Measurements from ENCODE around the gene MITF.

MITF gene

DNA sequence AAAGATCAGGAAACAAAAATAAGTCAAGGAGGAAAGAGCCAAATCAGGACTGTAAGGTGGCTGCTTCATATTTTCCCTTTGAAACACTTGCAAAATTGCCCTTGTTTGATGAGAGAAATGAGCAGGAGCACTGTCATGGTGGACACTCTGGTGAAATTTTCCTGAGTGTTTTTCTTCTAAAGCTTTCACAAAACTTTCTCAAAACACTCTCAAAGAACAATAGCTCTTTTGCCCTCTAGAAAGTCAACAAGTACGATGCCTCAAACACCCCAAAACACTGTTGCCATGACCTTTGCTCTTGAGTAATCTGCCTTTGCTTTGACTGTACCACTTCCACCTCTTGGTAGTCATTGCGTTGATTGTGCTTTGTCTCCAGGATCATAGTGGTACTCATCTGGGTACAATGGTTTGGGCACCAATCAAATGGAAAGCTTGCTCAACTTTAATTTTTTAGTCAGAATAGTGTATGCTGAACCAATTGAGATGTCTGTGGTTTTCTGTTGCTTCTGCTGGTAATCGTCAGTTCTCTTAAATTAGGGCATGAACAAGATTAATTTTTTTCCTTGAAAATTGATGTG is 13.2 kb upstream of the MITF start:
- ATAC-seq (no peak), DNase-seq (no peak)

DNA sequence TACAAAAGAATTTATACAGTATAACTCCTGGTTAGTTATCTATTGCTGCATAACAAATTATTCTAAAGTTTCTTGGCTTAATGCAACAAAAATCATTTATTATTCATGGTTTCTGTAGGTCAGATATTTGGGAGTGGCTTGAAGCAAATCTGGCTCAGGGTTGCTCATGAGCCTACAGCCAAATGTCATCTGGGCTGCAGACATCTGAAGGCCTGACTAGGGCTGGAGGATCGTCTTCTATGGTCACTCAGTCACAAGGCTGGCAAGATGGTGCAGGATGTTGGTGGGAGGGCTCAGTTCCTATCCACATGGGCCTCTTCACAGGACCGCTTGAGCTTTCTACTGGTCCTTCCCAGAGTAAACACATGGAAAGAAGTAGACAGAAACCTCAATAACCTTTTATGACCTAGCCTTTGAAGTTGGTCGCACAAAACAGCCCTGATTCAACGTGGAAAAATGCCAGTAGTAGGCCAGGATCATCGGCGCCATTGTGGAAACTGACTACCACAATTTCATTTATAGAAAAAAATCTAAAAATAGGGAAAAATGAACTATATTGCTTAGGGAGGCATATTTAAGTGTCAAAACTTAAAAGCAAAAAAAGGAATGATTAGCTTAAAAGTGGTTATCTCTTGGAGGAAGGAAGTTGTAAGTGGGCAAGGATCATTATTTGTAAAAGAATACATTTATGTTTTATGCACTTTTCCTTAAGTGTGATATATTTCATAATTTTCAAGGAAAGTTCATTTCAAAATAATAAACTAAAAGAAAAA is 9.9 kb upstream of the MITF start:
- ATAC-seq (no peak), DNase-seq (no peak)

DNA sequence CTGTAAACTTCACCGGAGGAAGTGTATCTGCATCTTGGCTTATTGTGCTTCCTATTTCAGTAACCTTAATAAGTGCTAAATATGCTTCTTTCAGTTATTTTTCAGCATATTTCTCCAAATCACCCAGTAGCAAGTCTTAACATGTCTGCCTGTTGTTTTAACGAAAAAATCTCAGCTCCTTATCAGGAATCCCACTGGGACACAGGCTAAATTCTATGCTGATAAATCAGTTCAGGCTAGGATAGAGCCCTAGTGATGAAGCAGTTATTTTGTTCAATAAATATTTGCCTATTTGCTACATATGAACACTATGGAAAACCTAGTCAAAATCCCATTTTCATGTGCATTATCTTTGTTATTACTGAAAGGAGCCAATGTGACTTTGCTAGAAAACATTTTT is 8.2 kb upstream of the MITF start:
- no peak for DNase-seq
- no peak for ATAC-seq

DNA sequence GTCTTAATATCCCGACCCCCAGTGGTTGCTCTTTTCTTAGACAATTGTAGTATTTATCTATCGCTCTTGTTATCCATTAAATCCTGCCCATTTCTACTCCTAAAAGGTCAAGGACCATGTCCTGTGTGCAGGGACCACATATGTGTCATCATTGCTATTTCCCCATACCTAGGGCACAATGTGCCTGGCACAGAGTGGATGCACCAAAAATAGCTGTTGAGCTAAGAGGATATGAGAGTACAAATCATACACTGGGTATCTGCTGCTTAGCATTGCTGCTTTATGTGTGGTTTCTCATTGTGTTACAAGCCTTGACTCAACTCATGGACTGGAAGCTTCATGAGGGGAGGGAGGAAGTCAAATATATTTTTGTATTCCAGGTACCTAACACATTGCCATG is 3.4 kb upstream of the MITF start:
- ATAC-seq (no peak), DNase-seq (no peak)

DNA sequence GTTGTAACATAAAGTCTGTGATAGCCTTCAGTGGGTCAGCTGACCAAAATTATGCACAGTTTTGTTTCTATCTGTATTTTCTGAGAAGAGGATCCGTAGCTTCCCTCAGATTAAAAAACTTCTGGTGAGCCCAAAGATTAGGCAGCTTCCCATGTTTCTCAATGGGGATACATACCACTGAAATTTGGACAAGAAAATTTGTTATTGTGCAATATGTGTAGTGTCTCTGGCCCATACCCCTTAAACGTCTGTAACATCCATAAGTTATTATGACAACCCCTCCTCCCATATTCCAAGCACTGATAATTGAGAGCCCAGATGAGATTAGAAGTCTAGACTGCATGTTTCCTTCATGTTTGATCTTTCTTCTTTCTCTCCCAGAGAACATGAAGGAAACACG is 1.9 kb upstream of the MITF start:
- no peak for DNase-seq
- ATAC-seq, result no peak

DNA sequence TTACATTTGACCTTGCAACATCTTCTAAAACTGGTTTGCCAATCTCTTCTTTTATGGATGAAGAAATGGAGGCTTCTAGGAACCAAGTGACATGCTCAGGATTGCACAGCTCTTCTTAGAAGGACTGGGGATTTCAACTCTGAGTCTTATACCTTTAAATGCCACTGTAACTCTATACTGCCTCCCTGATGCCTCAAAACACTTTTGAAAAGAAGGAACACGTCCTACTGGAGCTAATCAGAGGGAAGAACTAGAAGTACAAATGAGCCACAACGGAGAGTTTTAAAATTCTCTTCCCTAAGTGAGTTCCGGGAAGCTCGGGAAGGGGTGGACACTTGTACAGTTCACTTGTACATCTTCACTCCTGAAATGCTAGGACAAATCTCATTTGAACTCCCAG is 949 bp upstream of the MITF start:
- ATAC-seq (no peak), DNase-seq (no peak)

DNA sequence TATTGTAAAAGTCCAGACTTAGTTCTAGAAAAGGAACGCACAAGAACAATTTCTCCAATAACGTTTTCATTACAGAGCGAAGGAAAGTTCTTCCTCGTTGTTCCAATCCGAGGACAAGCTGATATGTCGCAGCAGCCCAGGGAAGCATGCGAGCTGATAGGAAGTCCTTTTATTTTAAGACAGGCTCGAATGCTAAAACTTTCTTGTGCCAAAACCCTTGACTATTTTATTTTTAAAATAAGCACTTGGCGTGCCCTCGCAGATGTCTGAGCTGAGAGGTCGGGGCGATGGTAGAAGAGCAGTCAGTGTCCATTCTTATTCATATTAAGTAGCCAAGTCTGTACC is 433 bp upstream of the MITF start:
- ATAC-seq, result no peak
- DNase-seq, result no peak

DNA sequence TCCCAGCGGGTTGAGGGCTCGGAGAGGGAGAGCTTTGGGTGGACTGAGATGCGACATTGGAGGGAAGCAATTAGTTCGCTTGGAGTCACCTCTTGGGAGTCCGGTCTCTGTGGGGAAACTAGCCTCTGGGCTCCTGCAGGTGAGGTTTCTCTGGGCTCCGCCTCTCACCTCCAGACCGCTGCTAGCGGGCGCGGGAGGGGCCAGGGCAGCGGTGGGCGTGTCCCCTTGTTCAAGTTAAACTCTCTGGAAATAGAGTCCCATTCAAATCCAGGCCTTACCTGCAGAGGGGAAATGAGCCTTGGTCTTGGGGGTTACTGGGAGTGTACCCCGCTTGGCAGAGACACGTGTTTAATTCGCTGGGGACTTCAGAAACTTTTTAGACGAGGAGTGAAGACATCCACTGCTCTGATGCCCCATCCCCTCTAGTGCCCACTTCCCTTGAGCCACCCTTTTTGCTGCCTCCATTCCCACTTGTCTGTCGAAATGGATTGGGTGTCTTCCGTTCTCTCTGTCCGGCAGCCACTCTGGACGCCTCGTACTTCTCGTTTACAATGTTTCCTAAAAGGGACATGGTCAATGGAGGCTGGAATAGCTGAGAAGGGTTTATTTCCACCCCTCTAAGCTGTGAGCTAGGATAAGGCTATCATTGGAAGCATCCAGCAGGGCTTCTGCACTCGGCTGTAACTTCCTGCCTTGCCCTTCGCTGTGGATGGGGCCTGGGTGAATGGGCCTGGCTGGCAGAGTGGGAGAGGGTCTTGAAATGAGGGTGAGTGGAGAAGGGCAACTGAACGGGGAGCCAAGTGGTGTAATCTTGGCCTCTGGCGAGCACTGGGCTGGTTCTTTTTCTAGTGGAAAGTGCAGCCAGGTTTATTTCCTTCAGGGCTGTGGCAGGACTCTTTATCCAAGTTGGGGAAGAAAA is 1.1 kb downstream of the MITF start:
- DNase-seq (no peak), ATAC-seq (no peak)

DNA sequence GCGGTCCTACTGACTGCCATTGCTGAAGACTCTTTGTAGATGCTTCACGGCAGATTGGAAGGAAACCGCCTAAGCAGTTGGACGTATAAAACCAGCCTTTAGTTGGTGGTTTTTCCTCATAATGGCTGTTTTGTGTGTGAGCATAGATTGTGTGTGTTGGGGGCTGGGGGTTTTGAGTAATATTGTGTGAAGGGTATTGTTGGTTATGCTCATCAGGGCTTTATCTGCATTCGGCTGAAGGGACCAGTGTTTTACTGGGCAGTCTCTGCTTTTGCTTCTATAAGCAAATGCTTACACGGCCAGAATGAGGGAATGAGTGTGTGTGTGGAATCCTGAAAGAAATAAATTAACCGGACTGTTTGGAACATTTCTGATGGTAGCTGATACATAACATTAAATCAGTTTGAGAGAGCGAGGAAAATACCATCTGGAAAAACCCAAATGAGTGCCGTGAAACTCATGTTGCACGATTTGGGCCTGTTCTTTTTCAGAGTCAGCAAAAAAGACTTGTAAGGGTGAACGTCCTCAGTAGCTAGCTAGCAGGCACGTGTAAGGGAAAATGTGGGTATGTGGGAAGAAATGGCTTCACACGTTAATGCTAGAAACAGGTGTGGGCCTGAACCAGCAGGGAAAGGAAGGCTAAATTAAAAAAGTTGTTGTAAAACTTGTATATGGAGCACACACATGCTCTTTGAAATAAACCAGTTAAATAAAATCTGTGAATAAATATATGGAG is 1.9 kb downstream of the MITF start:
- ATAC-seq (no peak), DNase-seq (no peak)

DNA sequence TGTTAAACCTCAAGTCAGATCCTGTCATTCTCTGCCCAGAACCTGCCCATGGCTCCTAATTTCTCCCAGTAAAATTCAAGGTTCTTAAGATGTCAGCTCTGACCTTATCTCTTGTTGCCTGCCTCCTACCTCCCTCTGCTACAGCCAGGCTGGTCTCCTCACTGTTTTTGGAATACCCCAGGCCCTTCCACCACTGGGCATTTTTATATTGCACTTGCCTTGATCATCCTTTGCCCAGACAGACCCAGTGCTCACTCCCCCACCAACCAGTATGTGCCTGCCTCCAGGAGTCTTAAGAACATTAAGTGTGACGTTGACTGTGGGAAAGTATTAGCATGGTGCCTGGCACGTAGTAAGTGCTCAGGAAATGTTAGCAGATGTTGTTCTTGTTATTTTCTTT is 3.1 kb downstream of the MITF start:
- DNase-seq (no peak), ATAC-seq (no peak)

DNA sequence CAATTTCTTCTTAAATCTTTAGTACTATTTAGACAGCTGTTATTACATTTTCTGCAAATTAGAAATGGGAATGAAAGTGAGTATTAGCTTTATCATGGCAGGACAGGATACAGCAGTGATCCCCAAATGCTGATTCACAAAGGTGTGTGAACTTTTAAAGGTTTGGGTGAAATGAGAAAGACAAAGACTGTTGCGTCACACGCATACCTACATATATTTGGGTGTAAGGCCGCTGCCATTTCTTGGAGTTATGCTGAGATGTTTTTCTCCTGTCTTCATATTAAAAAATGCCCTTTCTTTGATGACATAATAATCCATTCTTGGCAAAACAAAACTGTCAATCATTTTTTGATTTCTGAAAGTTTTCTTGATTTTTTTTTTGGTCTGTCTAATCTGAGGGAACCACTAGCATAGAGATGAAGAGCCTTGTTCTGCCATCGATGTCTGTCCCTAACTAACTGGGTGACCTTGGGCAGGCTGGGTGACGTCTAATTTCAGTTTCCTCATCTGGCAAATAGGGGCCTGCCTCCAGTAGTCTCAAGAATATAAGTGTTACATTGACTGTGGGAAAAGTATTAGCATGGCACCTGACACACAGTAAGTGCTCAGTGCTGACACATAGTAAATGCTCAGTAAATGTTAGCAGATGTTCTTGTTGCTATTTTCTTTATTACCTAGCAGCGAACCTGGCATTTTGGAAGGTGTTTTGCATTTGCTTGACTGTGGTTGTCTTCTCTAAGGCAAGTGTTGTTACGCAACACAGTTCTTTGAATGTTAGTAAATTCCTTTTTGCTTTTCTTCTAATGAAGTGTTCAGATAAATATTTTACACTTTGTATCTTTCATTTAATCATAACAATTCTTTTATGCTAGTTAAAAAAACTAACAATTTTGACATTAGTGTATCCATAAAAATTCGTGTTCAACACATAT is 5.0 kb downstream of the MITF start:
- DNase-seq (no peak), ATAC-seq (no peak)

DNA sequence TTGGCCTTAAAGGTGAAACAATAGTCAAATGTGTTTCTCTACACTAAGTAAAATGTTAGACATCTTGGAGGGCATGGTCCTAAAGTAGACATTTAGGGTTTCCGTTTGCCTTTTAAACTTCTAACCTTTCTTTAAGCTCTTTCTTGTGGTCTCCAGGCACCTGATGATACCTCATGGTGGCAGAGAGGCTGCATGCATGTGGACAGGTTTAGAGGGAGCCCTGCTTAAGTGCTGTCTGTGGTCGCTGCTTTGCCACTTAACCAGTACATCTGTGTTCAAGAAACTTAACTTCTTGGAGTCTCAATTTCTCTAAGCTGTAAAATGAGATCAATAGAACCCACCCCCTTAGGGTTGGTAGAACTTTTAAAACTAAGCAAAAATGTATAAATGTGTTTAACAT is 6.2 kb downstream of the MITF start:
- ATAC-seq, result no peak

DNA sequence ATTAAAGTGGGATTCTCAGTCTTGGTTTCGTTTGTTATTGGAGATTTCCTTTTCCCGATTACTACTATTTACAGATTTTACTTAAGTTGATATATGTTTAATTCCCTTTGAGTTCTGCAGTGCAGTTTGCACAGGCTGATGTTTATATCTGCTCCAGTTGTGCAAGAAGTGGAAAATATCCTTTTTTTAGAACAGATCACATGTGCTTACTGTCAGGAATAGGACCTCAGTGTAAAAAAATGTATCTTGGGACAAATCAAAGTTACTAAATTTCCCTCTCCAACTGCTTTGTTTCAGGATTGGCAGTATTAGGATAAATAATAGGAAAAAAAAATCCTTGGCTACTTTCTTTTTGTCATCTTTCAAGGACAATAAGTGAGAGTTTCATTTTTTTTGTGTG is 6.9 kb downstream of the MITF start:
- DNase-seq, result no peak
- ATAC-seq, result no peak

More for the DNA sequence above, 6.2 kb downstream of the MITF start:
- DNase-seq, result no peak

DNA sequence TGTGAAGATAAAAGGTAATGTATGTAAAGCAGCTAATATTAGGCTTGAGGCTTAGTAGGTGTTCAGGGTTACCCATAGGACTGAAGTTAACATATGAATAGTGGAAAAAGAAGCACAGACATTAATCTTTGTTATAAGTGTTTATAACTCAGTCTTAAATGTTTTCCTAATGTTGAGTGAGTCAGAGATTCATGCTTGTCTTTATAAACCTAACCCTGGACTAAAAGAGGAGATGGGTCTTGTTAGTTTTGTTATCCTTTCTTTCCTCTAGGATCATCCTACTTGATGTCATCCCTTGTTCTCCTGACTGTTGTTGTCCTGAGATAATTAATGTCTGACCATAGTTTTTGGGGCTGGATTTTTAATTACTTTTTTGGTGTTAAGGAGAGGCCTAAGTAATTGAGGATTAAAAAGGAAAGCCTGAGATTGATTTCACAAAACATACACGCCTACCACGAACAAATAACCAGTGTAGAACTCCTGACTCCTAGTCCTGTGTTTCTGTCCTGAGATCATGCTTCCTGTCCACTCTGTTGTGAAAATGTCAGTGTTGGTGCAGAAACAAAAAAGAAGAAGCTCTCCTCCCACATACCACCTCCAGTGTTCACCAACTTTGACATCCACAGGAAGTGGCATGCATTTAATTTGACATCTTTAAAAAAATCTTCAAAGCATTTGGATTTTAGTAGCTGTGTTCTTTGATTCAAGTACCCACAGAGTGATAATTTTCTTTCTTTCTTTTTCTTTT is 8.4 kb downstream of the MITF start:
- DNase-seq (no peak), ATAC-seq (no peak)

DNA sequence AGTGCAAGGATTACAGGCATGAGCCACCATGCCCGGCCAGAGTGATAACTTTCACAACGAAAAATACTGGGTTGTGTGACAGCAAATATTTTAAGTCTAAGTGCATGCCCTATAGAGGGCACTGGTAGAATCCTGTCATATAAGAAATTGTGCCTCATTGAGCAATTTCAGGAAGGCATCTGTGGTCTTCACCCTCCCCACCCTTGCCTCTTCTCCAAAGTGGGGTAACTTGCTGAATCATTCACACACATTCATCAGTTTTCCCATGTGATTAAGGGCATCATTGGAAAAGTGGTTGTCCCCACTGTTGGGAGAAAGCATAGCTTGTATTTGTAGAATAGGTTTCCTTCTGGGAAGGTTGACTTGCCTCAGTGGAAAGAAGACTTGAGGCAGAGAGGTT is 9.2 kb downstream of the MITF start:
- ATAC-seq (no peak), DNase-seq (no peak)

DNA sequence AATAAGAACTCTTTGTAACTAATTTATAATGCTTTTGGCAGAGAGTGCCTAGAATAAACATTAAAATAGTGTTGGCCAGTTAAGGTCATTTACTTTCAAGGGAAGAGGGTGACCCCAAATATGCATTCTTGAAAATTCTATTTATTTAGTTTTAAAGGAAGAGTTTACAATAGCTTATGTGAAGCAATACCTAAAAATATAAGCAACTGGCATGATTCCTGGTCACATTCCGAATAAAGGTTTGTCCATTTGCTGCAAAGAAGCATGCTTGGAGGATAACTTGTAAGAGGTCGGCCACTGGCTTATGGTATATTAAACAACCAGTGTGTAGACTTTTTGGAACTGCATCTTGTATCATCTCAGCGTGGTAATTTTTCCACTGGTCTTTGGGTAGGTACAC is 10.2 kb downstream of the MITF start:
- ATAC-seq (no peak), DNase-seq (no peak)

DNA sequence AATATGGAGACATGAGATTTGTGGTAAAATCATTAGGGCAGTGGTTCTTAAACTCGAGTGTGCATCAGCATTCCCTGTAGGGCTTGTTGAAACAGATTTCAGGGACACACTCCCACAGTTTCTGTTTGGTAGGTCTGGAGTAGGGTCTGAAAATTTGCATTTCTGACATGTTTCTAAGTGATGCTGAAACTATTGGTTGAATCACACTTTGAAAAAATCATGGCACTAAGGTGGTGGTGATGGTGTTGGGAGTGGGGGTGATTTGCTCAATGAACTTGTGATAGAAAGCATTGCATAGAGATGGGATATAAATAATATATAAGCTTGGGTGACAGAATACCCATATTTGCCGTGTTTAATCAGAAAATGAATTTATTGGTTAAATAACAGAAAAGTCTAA is 11.3 kb downstream of the MITF start:
- ATAC-seq (no peak), DNase-seq (no peak)

DNA sequence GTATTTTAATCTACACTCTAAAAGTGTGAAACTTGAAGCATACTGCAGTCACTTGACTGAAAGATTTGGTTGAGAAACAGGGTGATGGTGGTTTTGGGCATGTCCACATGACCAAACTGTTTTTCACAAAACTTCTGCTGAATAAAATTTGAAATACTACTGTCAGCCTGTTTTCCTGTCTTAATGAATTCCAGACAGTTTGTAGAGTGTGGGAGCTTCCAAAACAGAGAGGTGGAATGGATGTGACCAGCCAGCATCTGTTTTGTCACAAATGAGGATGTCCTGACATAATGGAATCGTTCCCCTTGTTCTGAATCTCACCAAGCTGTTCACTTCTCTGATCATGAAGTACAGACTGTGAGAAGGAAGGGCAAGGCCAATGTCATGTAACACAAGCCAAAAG is 11.8 kb downstream of the MITF start:
- DNase-seq (no peak), ATAC-seq (no peak)

DNA sequence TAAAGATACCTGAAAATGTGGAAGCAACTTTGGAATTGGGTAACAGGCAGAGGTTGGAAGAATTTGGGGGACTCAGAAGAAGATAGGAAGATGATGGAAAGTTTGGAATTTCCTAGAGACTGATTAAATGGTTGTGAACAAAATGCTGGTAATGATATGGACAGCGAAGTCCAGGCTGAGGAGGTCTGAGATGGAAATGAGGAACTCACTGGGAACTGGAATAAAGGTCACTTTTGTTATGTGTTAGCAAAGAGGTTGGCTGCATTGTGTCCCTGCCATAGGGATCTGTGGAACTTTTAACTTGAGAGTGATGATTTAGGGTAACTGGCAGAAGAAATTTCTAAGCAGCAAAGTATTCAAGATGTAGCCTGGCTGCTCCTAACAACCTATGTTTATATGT is 13.0 kb downstream of the MITF start:
- DNase-seq, result no peak
- no peak for ATAC-seq

DNA sequence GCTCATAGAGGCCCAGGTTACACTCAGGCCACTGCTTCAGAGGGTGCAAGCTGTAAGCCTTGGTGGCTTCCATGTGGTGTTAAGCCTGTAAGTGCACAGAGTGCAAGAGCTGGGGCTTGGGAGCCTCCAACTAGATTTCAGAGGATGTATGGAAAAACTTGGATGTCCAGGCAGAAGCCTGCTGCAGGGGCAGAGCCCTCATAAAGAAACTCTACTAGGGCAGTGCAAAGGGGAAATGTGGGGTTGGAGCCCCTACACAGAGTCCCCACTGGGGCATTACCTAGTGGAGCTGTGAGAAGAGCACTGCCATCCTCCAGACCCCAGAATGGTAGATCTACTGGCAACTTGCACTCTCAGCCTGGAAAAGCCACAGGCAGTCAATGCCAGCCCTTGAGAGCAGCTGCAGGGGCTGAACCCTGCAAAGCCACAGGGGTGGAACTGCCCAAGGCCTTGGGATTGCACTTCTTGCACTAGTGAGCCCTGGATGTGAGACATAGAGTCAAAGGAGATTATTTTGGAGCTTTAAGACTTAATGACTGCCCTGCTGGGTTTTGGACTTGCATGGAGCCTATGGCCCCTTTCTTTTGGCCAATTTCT is 14.0 kb downstream of the MITF start:
- DNase-seq (no peak), ATAC-seq (no peak)

Measured in stimulated activated naive CD8-positive, alpha-beta T cell treated with anti-CD3 and anti-CD28 coated beads, Interleukin-15, Interleukin-2, amounts not matched to agents 100 U/mL and 50 U/mL, for 24 hours (primary cell).